ENCODE measurements around the gene MFAP1. TPM values are rescaled to one million over a fixed set of nuclear protein-coding genes. Genes with fewer than 3 reads are reported as not detected.

The MFAP1 gene
- polyA plus RNA-seq, 4 donors, result 46.8 to 74.9 (median 64.8) TPM

DNA sequence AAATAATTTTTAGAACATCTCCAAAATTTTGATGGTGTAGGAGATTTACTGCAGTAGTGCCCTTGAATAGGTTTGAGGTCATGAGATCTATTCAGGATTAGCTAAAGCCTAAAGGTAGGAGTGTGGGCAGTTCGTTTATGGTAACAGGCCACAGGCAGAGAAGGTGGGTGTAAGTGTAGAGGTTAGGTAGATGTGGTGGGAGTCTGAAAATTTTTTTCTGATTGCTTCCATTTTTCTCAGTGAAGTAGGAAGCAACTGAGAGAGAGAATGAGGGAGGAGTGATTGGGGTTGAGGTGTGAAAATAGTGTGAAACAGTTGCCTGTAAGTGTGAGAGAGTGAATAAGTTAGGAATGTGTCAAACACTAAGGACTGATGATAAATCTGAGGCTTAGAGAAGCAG is 45.5 kb downstream of the MFAP1 start:
- DNase-seq (ENCODE audit: low read depth in 4 of 4, low spot score in 3 of 4), result no peak

GRCh38 chr15:43777267-43777914 is 47.1 kb downstream of the MFAP1 start:
- DNase-seq (ENCODE audit: low read depth in 4 of 4, low spot score in 3 of 4), result no peak

GRCh38 chr15:43776718-43777266 is 47.7 kb downstream of the MFAP1 start, which contains the start of gene ELL3:
ELL3 (minus strand) TSS chr15:43776966; CDS start chr15:43776901, 65 bp downstream.
- no peak for DNase-seq (ENCODE audit: low read depth in 4 of 4, low spot score in 3 of 4)

DNA sequence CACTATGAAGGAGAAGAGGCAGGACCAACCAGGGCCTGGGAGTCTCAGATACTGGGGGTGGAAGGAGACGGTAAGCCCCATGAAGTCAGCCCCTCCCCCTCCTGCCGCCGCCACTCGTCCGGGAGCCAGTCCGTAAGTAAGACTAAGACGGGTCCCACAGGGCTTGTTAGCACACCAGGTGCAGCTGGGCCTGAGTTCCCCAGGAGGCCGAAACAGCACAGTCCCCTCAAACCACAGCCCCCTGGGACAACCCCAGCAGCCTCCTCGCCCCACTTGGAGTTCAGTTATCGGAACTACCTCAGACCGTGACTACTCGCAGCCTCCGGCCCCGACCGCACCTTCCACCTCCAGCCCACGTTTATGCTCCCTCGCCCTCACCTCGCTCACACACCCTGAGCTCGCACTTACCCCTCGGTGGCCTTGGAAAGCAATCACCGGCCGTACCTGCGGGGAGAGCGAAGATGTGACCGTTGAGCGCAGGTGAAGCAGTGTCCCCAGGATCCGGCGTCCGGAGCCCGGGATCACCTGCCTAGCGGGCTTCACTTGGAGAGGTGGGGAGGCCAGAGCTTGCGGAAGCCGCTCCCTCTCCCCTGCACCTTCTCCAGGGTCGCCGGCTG is 48.3 kb downstream of the MFAP1 start:
- DNase-seq (ENCODE audit: low read depth in 4 of 4, low spot score in 3 of 4), result no peak

DNA sequence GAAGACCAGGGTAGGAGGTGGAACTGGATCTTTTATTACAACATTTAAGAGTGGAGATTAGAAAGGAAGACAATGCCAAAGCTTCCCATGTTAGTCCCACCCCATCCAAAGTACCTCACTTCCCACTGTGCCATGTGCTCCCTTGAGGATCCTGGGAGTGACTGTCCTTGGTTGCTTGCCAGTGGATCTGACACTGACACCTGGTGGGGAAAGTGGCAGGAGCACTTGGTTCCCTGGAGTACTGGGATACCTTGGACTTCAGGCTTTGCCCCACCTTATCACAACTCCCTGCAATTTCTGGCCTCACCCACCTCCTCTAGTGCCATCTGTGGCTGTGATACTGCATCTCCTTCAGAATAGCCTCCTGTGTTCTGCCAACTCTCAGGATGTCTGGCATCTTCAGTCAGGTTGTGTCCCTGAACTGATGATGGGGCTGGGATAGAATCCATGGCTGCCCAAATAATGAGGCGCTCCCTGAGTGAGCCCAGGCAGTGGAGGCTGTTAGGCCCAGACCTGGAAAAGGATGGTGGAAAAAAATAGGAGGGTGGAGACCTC is 49.0 kb downstream of the MFAP1 start:
- DNase-seq (ENCODE audit: low read depth in 4 of 4, low spot score in 3 of 4), result no peak

DNA sequence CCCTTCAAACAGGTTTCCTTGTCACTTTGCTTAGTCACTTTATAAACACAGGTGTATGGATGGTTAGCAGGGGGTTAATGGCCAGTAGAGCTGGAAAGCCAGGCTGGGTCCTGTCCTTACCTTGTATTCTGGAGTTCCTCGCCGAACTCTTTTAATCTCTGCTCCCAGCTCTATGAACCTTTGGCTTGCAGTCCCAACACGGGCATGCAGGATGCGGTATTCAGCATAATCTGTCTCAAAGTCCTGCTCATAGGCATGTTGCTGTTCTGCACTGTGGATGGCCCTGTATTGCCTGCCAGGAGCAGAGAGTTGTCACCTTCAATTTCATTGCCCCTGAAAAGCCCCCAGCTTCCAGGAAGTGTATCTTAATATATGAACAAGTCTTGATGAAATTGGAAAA is 50.4 kb downstream of the MFAP1 start:
- no peak for DNase-seq (ENCODE audit: low read depth in 4 of 4, low spot score in 3 of 4)

DNA sequence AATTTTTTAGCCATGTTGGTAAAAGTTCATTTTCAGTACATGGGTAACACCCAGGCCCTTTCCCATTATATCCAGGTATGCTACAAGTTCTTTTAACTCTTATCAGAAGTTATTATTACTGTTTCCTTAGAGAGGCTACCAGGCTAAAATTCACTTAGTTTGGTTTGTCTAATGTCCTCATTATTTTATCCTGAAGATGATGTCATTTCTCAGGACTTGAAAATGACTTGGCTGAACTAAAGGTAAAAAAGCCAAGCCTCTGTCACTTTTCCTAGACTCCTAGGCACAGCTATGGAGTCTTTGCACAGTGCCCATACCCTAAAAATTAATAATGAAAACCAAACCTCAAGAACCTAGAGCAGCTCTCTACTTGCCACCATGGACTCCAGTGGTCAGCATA is 51.9 kb downstream of the MFAP1 start:
- DNase-seq (ENCODE audit: low read depth in 4 of 4, low spot score in 3 of 4), result no peak

- no peak for DNase-seq (ENCODE audit: low read depth in 4 of 4, low spot score in 3 of 4)
Measured at GRCh38 chr15:43771816-43772215, 52.7 kb downstream of the MFAP1 start.

DNA sequence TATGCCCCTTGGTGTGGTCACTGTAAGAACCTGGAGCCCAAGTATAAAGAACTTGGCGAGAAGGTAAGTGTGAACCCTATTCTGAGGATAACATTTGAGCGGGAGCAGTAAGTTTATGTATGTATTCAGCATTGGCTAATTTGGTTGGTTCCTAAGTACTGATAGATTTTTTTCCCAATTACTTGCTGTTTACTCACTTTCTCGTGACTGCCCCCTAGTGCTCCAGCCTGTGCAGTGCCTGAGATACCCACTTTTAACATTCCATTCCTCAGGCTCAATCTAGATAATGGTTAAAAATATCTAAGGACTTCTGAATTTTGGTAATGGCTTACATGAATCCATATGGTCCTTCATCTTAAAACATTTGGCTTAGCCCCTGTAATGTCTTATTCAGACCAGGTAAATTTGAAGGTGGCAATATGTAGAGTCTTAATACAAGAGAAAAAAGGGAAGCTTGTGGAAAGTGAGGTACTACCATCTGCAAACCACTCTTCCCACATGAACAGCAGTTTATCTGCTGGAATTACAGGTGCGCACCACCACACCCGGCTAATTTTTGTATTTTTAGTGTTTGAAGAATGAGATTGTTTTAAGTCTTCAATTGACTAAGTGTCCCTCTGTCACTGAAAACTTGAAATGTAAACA is 54.8 kb downstream of the MFAP1 start:
- no peak for DNase-seq (ENCODE audit: low read depth in 4 of 4, low spot score in 3 of 4)

GRCh38 chr15:43763819-43764446 is 60.6 kb downstream of the MFAP1 start:
- no peak for DNase-seq (ENCODE audit: low read depth in 4 of 4, low spot score in 3 of 4)

DNA sequence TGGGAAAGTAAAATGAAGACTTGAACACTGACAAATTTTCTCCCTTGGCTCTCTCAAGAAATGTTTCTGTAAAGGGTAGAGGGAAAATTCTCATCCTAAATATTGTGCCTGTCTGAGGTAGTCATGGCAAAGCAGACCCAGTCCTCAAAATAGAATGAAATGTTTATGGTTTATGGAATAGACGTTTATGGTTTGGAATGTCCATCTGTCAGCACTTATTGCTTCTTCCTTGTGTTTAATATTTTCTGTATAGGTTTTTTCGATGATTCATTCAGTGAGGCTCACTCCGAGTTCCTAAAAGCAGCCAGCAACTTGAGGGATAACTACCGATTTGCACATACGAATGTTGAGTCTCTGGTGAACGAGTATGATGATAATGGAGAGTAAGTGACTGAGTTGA is 61.7 kb downstream of the MFAP1 start:
- no peak for DNase-seq (ENCODE audit: low read depth in 4 of 4, low spot score in 3 of 4)

Other genes with a start within 250 kb of the MFAP1 start
- 10 to 100 TPM; 11.4 to 33.2 (median 22.4) TPM for gene PPIP5K1, start 234.5 kb downstream of the MFAP1 start, polyA plus RNA-seq (ENCODE audit: insufficient read length in 4 of 4)
- gene CKMT1B, start 230.7 kb downstream of the MFAP1 start, polyA plus RNA-seq (ENCODE audit: insufficient read length in 4 of 4), result 1 to 10 TPM in 3 of 4 donors, under 1 TPM in 1; 0.66 to 3.7 (median 2.3) TPM
- gene STRC, start 205.9 kb downstream of the MFAP1 start, polyA plus RNA-seq (ENCODE audit: insufficient read length in 4 of 4), result 1 to 10 TPM in 2 of 4 donors, under 1 TPM in 2; 0.64 to 2.1 (median 1.2) TPM
- gene CATSPER2, start 175.8 kb downstream of the MFAP1 start, polyA plus RNA-seq (ENCODE audit: insufficient read length in 4 of 4), result 1 to 10 TPM; 2.3 to 10.0 (median 3.9) TPM
- gene CKMT1A, start 130.8 kb downstream of the MFAP1 start, polyA plus RNA-seq (ENCODE audit: insufficient read length in 4 of 4), result 1 to 10 TPM in 3 of 4 donors, under 1 TPM in 1; 0.40 to 2.6 (median 1.7) TPM
- gene PDIA3, start 78.3 kb downstream of the MFAP1 start, polyA plus RNA-seq (ENCODE audit: insufficient read length in 4 of 4), result 100 to 1,000 TPM; 487 to 703 (median 583) TPM
- 1 to 10 TPM; 1.8 to 3.8 (median 2.9) TPM for gene ELL3, start 47.7 kb downstream of the MFAP1 start, polyA plus RNA-seq (ENCODE audit: insufficient read length in 4 of 4)
- gene SERF2, start 32.4 kb downstream of the MFAP1 start, polyA plus RNA-seq (ENCODE audit: insufficient read length in 4 of 4), result 100 to 1,000 TPM; 568 to 773 (median 657) TPM
- gene SERINC4, start 24.5 kb downstream of the MFAP1 start, polyA plus RNA-seq (ENCODE audit: insufficient read length in 4 of 4), result under 1 TPM in 1 of 4 donors, not detected in 3; 0.81 TPM
- 10 to 100 TPM in 3 of 4 donors, 1 to 10 TPM in 1; 8.0 to 17.1 (median 12.9) TPM for gene HYPK, start 24.1 kb downstream of the MFAP1 start, polyA plus RNA-seq (ENCODE audit: insufficient read length in 4 of 4)
- 10 to 100 TPM; 13.6 to 17.0 (median 15.1) TPM for gene WDR76, start 2.3 kb upstream of the MFAP1 start, polyA plus RNA-seq (ENCODE audit: insufficient read length in 4 of 4)